HCT116 (cell line): ENCODE results near the gene TMEM53. TPM values are rescaled to one million over a fixed set of nuclear protein-coding genes. Genes with fewer than 3 reads are reported as not detected.

Experiments
- ATAC-seq: fragments of 200-7000 bp; cut with Tn5 transposase; 2 replicates; pipeline ENCODE4 v1.9.1; 2020; ENCODE audit warnings: mild to moderate bottlenecking, moderate library complexity
- BruUV-seq: library from RNA; stranded (reverse); fragments of 400-500 nt; replicated peaks from 2 replicates; lab custom pipeline; 2021; lab: Mats Ljungman, UMichigan
- CTCF ChIA-PET: fragments of 300-600 bp; sonication (Branson Sonifier 250); formaldehyde crosslinking; loops from one replicate; lab custom pipeline; 2021; ENCODE audit warnings: antibody characterized with exemption; lab: Charles Lee
- POLR2A ChIA-PET: fragments of 300-600, 350-600 bp; sonication (Branson Sonifier 250); formaldehyde crosslinking; loops from one replicate; lab custom pipeline; 2021; ENCODE audit warnings: antibody characterized with exemption; lab: Charles Lee
- RAD21 ChIA-PET, 2 experiments: fragments of 300-600 bp; sonication (Branson Sonifier 250); formaldehyde crosslinking; loops; one replicate each; lab custom pipeline; 2023; ENCODE audit warnings: low total read pairs in 2 of 2; ENCODE audit not compliant: uncharacterized antibody in 2 of 2, unreplicated experiment in 2 of 2, low non-redundant PET in 1 of 2; lab: Charles Lee
- DNase-seq: peaks from one replicate; pipeline ENCODE4 v3.0.0-alpha.2; 2010; ENCODE audit warnings: low read depth, low spot score
- H2AFZ ChIP-seq: fragments of 200-600 bp; shearing (Covaris generic), sonication (generic); 2 replicates; pipeline ENCODE4 v1.6.1; 2017; ENCODE audit warnings: low read depth, mixed run types, mixed read lengths, antibody characterized with exemption, low read length; ENCODE audit not compliant: poor library complexity, severe bottlenecking
- H3K27ac ChIP-seq: 2 replicates; pipeline ENCODE4 v1.5.1; 2012; ENCODE audit warnings: low read depth, low read length
- H3K27me3 ChIP-seq: fragments of 200-600 bp; sonication (generic); 2 replicates; pipeline ENCODE4 v1.6.1; 2016; ENCODE audit warnings: mixed run types, low read length, mixed read lengths; ENCODE audit not compliant: insufficient read depth
- H3K36me3 ChIP-seq, 2 experiments: fragments of 200-500 bp in 1 of 2; fragments of 200-600 bp in 1 of 2; sonication (Bioruptor generic) in 1 of 2; sonication (generic) in 1 of 2; 2 replicates each; pipeline versions ENCODE4 v1.5.1 to v1.6.1; 2014 to 2016; ENCODE audit warnings: low read length in 2 of 2, inconsistent platforms in 1 of 2, mixed read lengths in 1 of 2, mixed run types in 1 of 2; ENCODE audit not compliant: insufficient read depth in 2 of 2, control insufficient read depth in 1 of 2
- H3K4me1 ChIP-seq, 2 experiments: fragments of 200-600 bp in 1 of 2; sonication (generic) in 1 of 2; 2 replicates each; pipeline versions ENCODE4 v1.5.1 to v1.6.1; 2012 to 2017; ENCODE audit warnings: low read length in 2 of 2, inconsistent platforms in 1 of 2, mild to moderate bottlenecking in 1 of 2, mixed read lengths in 1 of 2, mixed run types in 1 of 2, moderate library complexity in 1 of 2; ENCODE audit not compliant: insufficient read depth in 2 of 2, control insufficient read depth in 1 of 2
- H3K4me2 ChIP-seq: fragments of 200-600 bp; sonication (generic); 2 replicates; pipeline ENCODE4 v1.6.1; 2017; ENCODE audit warnings: mixed run types, low read length, mixed read lengths
- H3K4me3 ChIP-seq, 2 experiments: fragments of 200-600 bp in 1 of 2; sonication (generic) in 1 of 2; replicated peaks in 1 of 2; 2 replicates each; pipeline ENCODE4 v1.5.1; 2011 to 2016; ENCODE audit warnings: low read length in 2 of 2, control low read depth in 1 of 2, low read depth in 1 of 2, mild to moderate bottlenecking in 1 of 2, mixed read lengths in 1 of 2, mixed run types in 1 of 2
- H3K79me2 ChIP-seq: fragments of 200-600 bp; sonication (generic); 2 replicates; pipeline ENCODE4 v1.6.1; 2017; ENCODE audit warnings: mild to moderate bottlenecking, mixed run types, low read length, moderate library complexity, mixed read lengths; ENCODE audit not compliant: insufficient read depth
- H3K9ac ChIP-seq: fragments of 200-600 bp; sonication (generic); 2 replicates; pipeline ENCODE4 v1.6.1; 2016; ENCODE audit warnings: low read length, mixed read lengths
- H3K9me2 ChIP-seq: fragments of 200-600 bp; sonication (generic), shearing (Covaris generic); 2 replicates; pipeline ENCODE4 v1.6.1; 2017; ENCODE audit warnings: mixed run types, mild to moderate bottlenecking, moderate library complexity; ENCODE audit not compliant: insufficient read depth
- H3K9me3 ChIP-seq, 2 experiments: fragments of 200-500 bp in 1 of 2; fragments of 200-600 bp in 1 of 2; sonication (Bioruptor generic) in 1 of 2; sonication (generic) in 1 of 2; 2 replicates each; pipeline ENCODE4 v1.6.1; 2014 to 2017; ENCODE audit warnings: low read length in 2 of 2, mixed read lengths in 2 of 2, inconsistent platforms in 1 of 2, low read depth in 1 of 2, mild to moderate bottlenecking in 1 of 2, mixed run types in 1 of 2, moderate library complexity in 1 of 2; ENCODE audit not compliant: control insufficient read depth in 1 of 2, insufficient read depth in 1 of 2
- H4K20me1 ChIP-seq: fragments of 200-600 bp; sonication (generic), shearing (Covaris generic); 2 replicates; pipeline ENCODE4 v1.6.1; 2017; ENCODE audit warnings: mixed run types, mild to moderate bottlenecking, moderate library complexity; ENCODE audit not compliant: insufficient read depth
- ATF3 ChIP-seq: IDR thresholded peaks from 2 replicates; pipeline ENCODE4 v1.6.1; 2012
- CTCF ChIP-seq, 3 experiments: fragments of 200-600 bp in 1 of 3; sonication (generic) in 1 of 3; IDR thresholded peaks in 2 of 3; conservative IDR thresholded peaks in 1 of 3; 2 replicates each; pipeline ENCODE4 v1.5.1; 2012 to 2017; ENCODE audit warnings: low read depth in 2 of 3, low read length in 2 of 3, antibody characterized with exemption in 1 of 3, borderline replicate concordance in 1 of 3, control low read depth in 1 of 3, mild to moderate bottlenecking in 1 of 3, mixed read lengths in 1 of 3, mixed run types in 1 of 3, moderate library complexity in 1 of 3; ENCODE audit not compliant: insufficient read depth in 1 of 3
- MAX ChIP-seq: IDR thresholded peaks from 2 replicates; pipeline ENCODE4 v1.6.1; 2012
- TCF7L2 ChIP-seq: IDR thresholded peaks from 2 replicates; pipeline ENCODE4 v1.7.0; 2011; ENCODE audit warnings: borderline replicate concordance, inconsistent platforms; ENCODE audit not compliant: insufficient read depth, insufficient read length; ENCODE audit errors: extremely low read depth
- ZBTB33 ChIP-seq: IDR thresholded peaks from 2 replicates; pipeline ENCODE4 v1.6.1; 2011; ENCODE audit warnings: mild to moderate bottlenecking, low read length, moderate library complexity; ENCODE audit not compliant: insufficient replicate concordance; ENCODE audit errors: extremely low read depth
- ZNF274 ChIP-seq: fragments of 200-500 bp; sonication (Bioruptor generic); IDR thresholded peaks from 2 replicates; pipeline ENCODE4 v1.6.1; 2014; ENCODE audit warnings: mild to moderate bottlenecking, low read depth, low read length, inconsistent platforms
- intact Hi-C: fragments of 100-400 bp; cut with micrococcal nuclease; formaldehyde crosslinking; loops from 2 replicates; pipeline ENCODE4 v1.10.0; 2022
- total RNA-seq: library from RNA; stranded (reverse); gene quantifications from one replicate; pipeline ENCODE4 v1.2.1, GENCODE V29; 2021; ENCODE audit not compliant: unreplicated experiment

TMEM53 gene
- total RNA-seq, 1 experiment from 2014 or later: 10.8 TPM

GRCh38 chr1:44681905-44682882, 7.9 kb upstream of the TMEM53 start:
- intact Hi-C loops: no loop called here
- ChIA-PET POLR2A (no interaction called here), RAD21 (no interaction called here), CTCF (interaction anchor here (1.0 kb wide), 1 partner anchor 8 kb away, joined by 3 read pairs; the partner anchor contains the start of gene TMEM53)
- no peaks in the 10 kb centered on the region for H3K9me3 ChIP-seq
- H3K4me2 ChIP-seq: no peak overlapping the region
- TF ChIP-seq MAX (no peak), ZBTB33 (no peak), ATF3 (no peak), ZNF274 (no peak), TCF7L2 (no peak), CTCF (IDR thresholded peaks at IDR 0.05 in 2 of 3, conservative IDR thresholded peaks at IDR 0.05 in 1 of 3; ENCODE audit: borderline replicate concordance in 1 of 3, insufficient read depth in 1 of 3, low read depth in 2 of 3, low read length in 2 of 3) (no peak)
- H3K27ac ChIP-seq: no peak overlapping the region
- ATAC-seq (no peak), DNase-seq (no peak)
- no TSS peak for BruUV-seq
- no peak overlapping the region for H2AFZ ChIP-seq
- H3K4me3 ChIP-seq: no peak overlapping the region
- peaks cover 5 to 7% of the 10 kb centered on the region in 2 experiments; a peak in 3 of 4 replicates for H3K4me1 ChIP-seq
- H3K9ac ChIP-seq: no peak overlapping the region
- H3K36me3 ChIP-seq: no peaks in the 10 kb centered on the region
- no peaks in the 10 kb centered on the region for H4K20me1 ChIP-seq
- H3K27me3 ChIP-seq: no peaks in the 10 kb centered on the region
- H3K9me2 ChIP-seq: no peaks in the 10 kb centered on the region
- H3K79me2 ChIP-seq: no peaks in the 10 kb centered on the region
